ENCODE data around the gene RHEBL1. TPM values are rescaled to one million over a fixed set of nuclear protein-coding genes. Genes with fewer than 3 reads are reported as not detected.

Gene RHEBL1
- total RNA-seq, 1 donor from 2014 or later: 1.5 TPM

- no peak for TF ChIP-seq CTCF (IDR thresholded peaks at IDR 0.05)
- Histone ChIP-seq H3K27ac (no peak overlapping the region), H3K27me3 (ENCODE audit: low read depth) (no peaks in the 10 kb centered on the region), H3K4me1 (peaks cover 17% of the 10 kb centered on the region), H3K9me3 (no peaks in the 10 kb centered on the region), H3K4me3 (no peak overlapping the region), H3K36me3 (peaks cover 29% of the 10 kb centered on the region)
- intact Hi-C loops (cut with DNase I): no loop called here
- ATAC-seq: no peak
- no peak for DNase-seq
These were observed 54.6 kb downstream of the RHEBL1 start for GRCh38 chr12:49015196-49015595.

Other genes with a start within 250 kb of the RHEBL1 start
- gene DDX23, start 217.8 kb downstream of the RHEBL1 start, total RNA-seq: 76.8 TPM
- 5.9 TPM for gene RND1, start 204.1 kb downstream of the RHEBL1 start, total RNA-seq
- gene FKBP11, start 144.5 kb downstream of the RHEBL1 start, total RNA-seq: 24.9 TPM
- gene ARF3, start 112.5 kb downstream of the RHEBL1 start, total RNA-seq: 155 TPM
- gene WNT10B, start 98.2 kb downstream of the RHEBL1 start, total RNA-seq: 0.77 TPM
- not detected for gene WNT1, start 91.7 kb downstream of the RHEBL1 start, total RNA-seq
- not detected for gene DDN, start 70.6 kb downstream of the RHEBL1 start, total RNA-seq
- gene PRKAG1, start 51.2 kb downstream of the RHEBL1 start, total RNA-seq: 49.2 TPM
- 114 TPM for gene KMT2D, start 9.2 kb downstream of the RHEBL1 start, total RNA-seq
- 1.5 TPM for gene DHH, start 24.8 kb upstream of the RHEBL1 start, total RNA-seq
- gene LMBR1L, start 40.9 kb upstream of the RHEBL1 start, total RNA-seq: 61.7 TPM
- gene TUBA1B, start 61.4 kb upstream of the RHEBL1 start, total RNA-seq: 575 TPM
- gene TUBA1A, start 119.1 kb upstream of the RHEBL1 start, total RNA-seq: 120 TPM
- 96.0 TPM for gene TUBA1C, start 195.1 kb upstream of the RHEBL1 start, total RNA-seq
- gene PRPH, start 225.2 kb upstream of the RHEBL1 start, total RNA-seq: 1.0 TPM